GM21825 (cell line): ENCODE data around the gene FRG2B.
"Not testable (repeated sequence)": the region's sequence is repeated elsewhere in the genome, so short reads cannot be mapped to it uniquely, and the experiment has no call there.

Experiments
- ATAC-seq: cut with Tn5 transposase; IDR thresholded peaks from one replicate; pipeline ENCODE4 v1.9.1; 2021; ENCODE audit warnings: mild to moderate bottlenecking, moderate library complexity; ENCODE audit not compliant: unreplicated experiment

The FRG2B gene

DNA sequence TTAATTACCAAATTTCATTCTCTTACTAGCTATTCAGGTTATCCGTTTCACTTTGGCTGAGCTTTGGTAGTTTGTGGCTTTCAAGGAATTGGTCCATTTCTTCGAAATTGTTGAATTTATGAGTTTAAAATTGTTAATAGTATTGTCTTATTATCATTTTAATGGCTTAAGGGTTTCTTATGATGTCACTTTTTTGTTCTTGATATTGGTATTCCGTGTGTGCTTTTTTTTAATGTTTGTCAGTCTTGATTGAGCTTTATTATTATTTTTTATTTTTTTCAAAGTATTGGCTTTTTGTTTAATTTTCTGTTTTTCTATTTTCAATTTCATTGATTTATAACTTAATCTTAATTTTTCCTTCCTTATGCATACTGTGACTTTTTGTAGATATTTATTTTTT, 25.9 kb downstream of the FRG2B start:
- no peak for ATAC-seq

DNA sequence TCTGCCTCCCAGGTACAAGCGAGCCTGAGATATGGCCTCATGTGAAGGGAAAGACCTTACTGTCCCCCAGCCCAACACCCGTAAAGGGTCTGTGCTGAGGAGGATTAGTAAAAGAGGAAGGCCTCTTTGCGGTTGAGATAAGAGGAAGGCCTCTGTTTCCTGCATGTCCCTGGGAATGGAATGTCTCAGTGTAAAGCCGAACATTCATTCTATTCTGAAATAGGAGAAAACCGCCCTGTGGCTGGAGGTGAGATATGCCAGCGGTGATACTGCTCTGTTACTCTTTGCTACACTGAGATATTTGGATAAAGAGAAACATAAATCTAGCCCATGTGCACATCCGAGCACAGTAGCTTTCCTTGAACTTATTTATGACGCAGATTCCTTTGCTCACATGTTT, 26.7 kb downstream of the FRG2B start:
- not testable (repeated sequence) for ATAC-seq

DNA sequence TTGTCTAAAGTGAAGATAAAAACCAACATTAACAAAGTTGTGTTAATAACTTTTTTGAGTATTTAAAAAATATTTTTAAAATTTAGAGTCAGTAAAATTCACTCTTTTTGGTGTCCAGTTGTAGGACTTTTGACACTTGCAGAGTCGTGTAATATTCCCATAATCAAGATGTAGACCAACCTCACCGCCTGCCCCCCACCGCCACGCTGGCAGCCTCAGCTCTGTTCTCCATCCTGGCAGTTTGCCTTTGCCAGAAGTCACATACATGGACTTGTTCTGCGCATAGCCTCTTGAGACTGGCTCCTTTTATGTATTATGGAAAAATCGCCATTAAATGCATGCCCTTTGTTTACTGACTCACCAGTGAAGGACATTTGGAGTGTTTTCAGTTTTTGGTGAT, 33.9 kb downstream of the FRG2B start:
- ATAC-seq = no peak

DNA sequence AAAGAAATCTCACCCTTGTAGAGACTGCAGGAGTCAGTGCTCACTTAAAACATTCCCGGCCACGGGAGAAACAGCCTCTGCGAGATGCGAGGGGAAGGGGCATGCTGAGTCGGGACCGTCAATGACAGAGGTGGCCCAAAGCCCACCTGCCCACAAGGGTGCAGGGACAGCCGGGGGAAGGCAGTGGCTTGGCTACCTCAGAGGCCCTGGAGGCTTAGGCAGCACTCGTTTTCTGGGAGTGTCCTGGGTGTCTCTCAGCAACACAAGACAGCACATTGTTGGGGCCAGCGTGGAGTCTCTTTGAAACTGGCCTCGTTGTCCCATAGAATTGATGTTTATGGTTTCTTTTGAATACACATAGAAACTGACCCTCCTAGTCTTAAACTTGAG, 35.6 kb downstream of the FRG2B start:
- no peak for ATAC-seq

DNA sequence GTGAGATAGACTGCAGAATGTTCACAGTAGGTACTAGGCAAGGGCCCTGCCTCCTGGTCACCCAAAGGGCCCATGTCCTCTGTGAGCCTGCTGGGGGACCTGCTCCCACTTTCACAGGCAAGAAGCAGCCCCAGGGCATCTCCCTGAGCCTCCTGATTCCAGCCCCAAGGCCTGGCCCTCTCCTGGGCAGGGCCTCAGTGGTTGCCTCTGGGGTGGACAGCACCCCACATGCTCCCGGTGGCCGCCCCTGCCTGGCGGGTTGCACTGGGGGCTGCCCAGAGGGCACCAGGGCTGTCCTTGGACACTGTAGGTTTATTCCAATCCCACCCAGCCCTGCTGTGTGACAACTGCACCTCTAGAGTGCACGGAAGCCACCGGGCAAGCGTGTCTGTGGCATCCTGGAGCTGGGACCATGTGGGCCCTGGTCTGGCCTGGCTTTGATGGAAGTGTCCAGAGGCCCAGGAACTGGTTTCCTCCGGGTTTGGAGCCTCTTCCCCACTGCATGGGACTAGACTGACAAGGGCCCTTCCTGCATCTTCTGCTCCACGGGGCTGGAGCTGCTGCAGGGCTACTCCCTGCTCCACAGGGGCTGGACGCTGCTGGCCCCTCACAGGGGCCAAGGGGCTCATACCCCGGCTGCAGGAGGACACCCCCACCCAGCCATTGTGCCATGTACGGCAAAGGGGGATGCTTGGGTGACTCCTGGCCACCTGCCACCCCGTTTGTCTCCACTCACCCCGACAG, 36.2 kb downstream of the FRG2B start:
- no peak for ATAC-seq

DNA sequence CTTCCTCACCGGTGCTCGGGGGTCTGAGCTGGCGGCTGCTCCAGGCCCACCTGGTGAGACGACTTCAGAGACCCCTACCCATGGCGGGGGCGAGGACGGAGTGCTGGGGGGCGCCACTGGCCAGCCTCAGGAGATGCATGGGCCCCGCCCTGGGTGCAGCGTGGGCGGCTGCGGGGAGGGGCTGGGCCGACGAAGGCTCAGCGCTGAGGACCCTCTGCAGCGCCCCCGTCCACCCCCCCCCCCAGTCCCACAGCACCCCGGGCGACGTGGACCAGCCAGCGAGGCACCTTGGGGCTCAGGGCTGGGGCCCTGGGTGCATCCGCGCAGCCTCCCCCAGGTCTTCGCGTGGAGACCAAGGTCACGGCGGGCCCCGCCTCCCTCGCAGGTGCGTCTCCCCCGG, 49.6 kb downstream of the FRG2B start:
- ATAC-seq = not testable (repeated sequence)
